Right ventricle myocardium inferior (tissue), 1 donor: Measurements from ENCODE around the gene RPS5. TPM values are rescaled to one million over a fixed set of nuclear protein-coding genes. Genes with fewer than 3 reads are reported as not detected.
"Not testable (repeated sequence)": the region's sequence is repeated elsewhere in the genome, so short reads cannot be mapped to it uniquely, and the experiment has no call there.

ENCODE experiments used
- ATAC-seq: fragments of 200-7000 bp; cut with Tn5 transposase; one replicate; pipeline ENCODE4 v1.9.1; 2020; ENCODE audit warnings: mild to moderate bottlenecking, moderate library complexity
- DNase-seq: peaks from one replicate; pipeline ENCODE4 v3.0.0; 2021; ENCODE audit errors: missing footprints
- intact Hi-C: fragments of 100-400 bp; cut with DNase I; formaldehyde crosslinking; loops from one replicate; pipeline ENCODE4 v1.11.0; 2022
- long read RNA-seq: library from polyadenylated mRNA; unstranded; transcript quantifications from one replicate; pipeline ENCODE4 v2.0.0, GENCODE V29; 2021
- total RNA-seq: library from RNA; stranded (reverse); fragmentation: NEBNext Ultra II Directional; extraction: Animal tissue kit (Norgen Biotek cat#: 25700); gene quantifications from one replicate; pipeline ENCODE4 v1.2.1, GENCODE V29; 2021
- donor health status: DM: no; HTN: yes; CAD: no; lungs with severe emphysema.

RPS5 gene
- 551 TPM for total RNA-seq
- long read RNA-seq, transcript RPS5-201 (6 exons, 740 nt): major isoform, 198 of 215 reads
- long read RNA-seq, transcript RPS5-202 (5 exons, 1,520 nt): minor isoform, 5 of 215 reads
- long read RNA-seq, partial matches to known transcripts: 8 of 215 reads
- long read RNA-seq, other reads (novel, unspliced or antisense): 1 of 215 reads

DNA sequence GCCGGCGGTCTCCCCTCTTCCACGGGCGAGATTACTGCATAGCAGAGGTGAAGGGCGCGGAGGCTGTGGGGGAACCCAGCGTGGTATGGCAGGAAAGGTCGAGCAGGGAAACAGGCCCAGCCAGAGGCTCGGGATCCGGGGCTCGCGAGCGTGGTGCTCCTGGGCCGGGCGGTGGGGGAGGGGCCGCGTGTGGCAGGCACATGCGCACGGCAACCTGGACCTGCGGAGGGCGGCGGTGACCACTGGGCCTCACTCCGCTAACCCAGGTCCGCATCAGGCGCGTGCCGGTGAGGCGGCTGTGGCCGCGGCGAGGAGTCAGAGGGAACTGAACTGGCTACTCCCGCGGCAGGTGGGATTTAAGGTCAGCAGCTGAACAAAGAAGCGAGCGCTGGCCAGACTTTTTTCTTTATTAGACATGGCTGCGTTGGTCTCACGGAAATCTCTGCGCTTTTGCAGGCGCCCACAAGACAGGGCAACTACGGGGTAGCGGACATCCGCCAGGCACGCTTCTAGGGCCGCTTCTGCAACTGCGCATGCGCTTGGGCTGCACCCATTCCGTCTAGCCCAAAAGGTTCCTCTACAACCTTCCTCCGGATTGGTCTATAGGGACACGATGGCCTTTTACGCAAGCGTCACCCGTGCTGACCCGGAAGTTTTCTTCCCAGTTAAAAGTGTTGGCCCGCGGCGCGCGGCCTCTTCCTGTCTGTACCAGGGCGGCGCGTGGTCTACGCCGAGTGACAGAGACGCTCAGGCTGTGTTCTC, at the start of gene RPS5:
Gene RPS5, plus strand, starts transcription at position 694 of the 762 bp plus-strand sequence. CDS start 869 bp downstream, outside the sequence.
- intact Hi-C loops: no loop called here
- DNase-seq: peak; percentile 99
- ATAC-seq: peak; percentile 97

DNA sequence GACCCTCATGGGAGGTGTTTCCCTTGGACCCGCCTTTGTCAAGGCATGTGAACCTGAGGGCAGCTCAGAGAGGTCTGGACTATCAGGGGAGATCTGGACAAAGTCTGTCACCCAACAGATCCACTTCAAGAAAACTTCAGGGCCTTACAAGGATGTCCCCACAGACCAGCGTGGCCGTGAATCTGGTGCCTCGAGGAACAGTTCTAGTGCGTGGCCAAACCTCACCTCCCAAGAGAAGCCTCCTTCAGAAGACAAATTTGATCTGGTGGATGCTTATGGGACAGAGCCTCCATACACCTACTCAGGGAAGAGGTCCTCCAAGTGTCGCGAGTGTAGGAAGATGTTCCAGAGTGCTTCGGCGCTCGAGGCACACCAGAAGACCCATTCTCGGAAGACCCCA, 48.7 kb upstream of the RPS5 start:
- ATAC-seq (no peak), DNase-seq (no peak)
- intact Hi-C loops: no loop called here

DNA sequence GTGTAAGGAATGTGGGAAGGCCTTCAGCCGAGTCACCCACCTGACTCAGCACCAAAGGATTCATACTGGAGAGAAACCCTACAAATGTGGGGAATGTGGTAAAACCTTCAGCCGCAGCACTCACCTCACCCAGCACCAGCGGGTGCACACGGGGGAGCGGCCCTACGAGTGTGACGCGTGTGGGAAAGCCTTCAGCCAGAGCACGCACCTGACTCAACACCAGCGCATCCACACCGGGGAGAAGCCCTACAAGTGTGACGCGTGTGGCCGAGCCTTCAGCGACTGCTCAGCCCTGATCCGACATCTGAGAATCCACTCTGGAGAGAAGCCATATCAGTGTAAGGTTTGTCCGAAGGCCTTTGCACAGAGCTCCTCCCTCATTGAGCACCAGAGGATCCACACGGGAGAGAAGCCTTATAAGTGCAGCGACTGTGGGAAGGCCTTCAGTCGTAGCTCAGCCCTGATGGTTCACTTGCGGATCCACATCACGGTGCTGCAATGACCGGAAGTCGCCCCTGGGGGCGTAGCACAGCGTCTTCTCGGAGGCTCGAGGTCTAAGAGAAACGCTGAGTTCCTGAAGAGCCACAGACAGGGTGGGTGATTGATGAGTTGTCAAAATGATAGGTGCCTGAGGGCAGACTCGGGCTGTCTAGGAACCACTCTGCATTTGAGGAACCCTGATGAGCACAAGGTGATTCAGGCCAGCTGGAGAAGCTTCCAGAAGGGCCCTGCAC, 48.1 kb upstream of the RPS5 start:
- ATAC-seq (no peak), DNase-seq (no peak)
- intact Hi-C loops: no loop called here

DNA sequence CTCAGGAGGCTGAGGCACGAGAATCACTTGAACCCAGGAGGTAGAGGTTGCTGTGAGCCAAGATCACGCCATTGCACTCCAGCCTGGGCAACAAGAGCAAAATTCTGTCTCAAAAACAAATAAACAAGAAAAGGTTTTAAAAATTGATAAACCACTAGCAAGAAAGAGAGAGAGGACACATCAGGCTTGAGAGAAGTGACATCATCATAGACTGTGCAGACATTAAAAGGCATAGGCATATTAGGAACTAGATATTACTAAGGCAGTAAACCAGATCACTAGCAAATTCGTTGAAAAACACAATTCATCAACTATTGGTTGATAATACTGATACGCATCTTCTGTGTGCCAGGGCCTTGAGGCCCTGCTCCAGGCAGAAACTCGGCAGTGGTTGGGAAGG, 41.5 kb upstream of the RPS5 start:
- intact Hi-C loops: no loop called here
- ATAC-seq: no peak
- no peak for DNase-seq

DNA sequence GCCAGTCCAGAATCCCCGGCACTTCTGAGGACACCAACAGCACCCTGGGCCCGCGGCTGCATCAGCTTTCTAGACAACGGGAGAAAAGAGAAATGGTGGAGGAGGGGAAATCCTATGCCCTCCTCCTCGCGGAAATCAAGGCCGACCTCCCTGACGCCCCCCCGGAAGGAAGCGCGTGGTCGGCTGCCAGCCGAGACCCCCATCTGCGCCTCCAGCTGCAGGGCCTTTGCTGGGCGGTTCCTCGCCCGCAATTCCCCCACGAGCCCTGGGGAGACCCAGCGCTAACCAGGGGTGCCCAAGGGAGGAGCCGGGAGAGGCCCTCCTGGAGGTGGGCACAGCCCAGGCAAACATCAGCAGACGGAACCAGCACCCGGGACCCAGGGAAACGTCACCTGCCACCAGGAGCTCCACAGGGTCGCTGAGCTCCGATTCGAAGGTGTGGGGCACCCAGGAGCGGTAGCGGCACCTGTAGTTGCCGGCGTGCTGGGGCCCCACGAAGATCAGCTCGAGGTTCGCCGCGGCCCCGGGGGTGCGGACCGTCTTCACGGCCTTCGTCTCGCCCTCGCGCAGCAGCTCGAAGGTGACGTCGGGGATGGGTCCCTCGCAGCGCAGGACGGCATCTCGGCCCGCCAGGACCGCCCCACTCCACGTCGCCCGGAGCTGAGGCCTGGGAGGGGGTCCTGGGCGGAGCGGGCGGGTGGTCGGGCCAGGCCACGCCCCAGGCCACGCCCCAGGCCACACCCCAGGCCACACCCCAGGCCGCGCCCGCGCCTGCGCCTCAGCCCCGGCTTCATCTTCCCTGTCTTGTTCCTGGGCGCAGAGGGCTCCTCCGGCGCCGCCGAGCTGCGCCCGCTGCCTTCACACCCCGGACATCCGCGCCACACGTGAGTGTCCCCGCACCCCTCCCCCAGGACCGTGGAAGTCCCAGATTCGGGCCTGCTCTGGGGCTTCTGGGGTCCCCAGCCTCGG, 39.8 kb upstream of the RPS5 start:
- peak; percentile 96 for ATAC-seq
- DNase-seq: peak; percentile 87
- intact Hi-C loops: no loop called here

DNA sequence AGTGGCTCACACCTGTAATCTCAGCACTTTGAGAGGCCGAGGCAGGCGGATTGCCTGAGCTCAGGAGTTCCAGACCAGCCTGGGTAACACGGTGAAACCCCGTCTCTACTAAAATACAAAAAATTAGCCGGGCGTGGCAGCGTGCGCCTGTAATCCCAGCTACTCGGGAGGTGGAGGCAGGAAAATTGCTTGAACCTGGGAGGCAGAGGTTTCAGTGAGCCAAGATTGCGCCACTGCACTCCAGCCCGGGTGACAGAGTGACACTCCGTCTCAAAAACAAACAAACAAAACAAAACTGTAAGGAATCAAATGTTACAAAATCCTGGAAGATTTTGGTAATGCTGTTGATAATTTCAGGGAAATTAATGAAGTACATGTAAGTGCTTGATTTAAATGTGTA, 39.0 kb upstream of the RPS5 start:
- DNase-seq, intact Hi-C loops, ATAC-seq: not testable (repeated sequence)

DNA sequence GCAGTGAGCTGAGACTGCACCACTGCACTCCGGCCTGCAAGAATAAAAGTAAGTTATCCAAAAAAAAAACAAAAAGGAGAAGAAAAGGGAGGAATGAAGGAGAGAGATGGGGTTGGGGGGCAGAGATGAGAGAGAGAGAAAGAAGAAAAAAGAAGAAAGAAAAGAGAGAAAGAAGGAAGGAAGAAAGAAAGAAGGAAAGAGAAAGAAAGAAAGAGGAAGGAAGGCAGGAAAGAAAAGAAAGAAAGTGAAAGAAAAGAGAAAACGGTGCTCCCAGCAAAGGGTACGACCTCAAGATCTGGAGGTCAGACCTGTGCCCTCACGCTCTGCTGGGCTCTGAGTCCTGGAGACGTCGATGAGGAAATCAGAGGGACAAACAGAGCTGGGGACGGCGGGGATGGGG, 37.5 kb upstream of the RPS5 start:
- no peak for ATAC-seq
- DNase-seq: no peak
- intact Hi-C loops: no loop called here

DNA sequence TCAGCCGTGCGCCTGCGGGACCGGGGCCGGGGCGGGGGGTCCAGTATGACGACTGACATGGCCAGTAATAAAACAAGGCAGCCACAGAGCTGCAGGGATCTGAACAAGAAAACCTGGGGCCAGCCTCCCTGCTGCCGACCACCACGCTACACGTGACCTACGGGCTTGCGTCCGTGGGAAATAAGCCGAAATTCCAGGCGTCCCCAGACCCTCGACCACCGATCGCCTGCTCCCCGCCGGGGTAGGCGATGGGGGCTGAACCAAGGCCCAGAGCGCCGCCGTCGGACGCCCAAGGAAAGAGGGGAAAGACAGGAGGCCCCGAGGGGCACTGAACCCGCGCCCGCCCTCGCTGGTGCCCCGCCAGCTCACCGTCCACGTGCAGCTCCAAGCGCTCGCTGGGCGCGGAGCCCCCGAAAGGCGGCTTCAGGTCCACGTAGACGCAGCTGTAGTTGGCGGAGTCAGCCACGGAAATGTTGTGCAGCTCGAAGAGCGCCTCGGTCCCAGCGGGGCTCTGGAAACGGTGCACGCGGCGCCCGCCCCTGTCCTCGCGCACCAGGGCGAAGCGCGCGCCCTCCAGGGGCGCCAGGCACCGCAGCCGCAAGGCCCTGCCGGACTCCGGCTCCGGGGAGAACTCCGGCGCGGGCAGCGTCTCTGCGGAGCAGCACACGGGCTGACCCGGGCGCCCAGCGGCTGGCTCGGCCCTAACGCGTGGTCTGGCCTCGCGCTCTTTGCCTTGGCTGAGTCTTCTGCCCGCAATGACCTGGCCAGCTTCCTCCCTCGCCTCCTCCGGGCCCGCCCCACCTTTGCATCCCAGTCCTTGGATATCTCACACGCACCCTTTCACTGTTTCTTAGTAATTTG, 36.8 kb upstream of the RPS5 start:
- no peak for ATAC-seq
- DNase-seq: peak; percentile 37
- intact Hi-C loops: no loop called here

DNA sequence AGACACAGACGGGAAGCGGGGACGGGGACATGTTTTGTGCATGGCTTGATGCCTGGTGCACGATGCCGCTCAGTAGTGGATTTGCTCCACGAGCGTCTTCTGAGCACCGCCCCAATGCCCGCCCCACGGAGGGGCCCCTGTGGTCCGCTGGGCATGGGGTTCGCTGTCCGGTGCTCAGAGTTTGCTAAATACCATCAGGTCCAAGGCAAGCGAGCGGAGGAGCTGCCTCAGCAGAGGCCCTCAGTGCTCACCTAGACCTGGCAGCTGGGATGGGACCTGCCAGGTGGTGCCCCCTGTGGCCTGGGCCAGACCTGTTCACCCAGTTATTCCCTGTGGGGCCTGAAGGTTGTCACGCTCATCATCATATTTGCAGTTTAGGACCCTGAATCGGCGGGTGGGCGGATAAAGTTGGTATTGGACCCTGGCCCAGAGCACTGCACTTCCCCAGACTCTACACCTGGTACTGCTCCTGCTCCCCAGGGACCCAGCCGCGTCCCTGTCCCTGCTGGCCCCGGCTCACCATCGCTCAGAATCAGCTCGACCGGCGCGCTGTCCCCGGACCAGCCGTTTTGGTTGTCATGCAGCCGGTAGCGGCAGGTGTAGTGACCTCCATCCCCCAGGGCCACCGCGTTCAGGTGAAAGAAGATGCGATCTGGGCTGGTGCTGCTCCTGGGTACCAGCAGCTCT, 36.1 kb upstream of the RPS5 start:
- DNase-seq (peak; percentile 65), ATAC-seq (no peak)
- intact Hi-C loops: no loop called here

DNA sequence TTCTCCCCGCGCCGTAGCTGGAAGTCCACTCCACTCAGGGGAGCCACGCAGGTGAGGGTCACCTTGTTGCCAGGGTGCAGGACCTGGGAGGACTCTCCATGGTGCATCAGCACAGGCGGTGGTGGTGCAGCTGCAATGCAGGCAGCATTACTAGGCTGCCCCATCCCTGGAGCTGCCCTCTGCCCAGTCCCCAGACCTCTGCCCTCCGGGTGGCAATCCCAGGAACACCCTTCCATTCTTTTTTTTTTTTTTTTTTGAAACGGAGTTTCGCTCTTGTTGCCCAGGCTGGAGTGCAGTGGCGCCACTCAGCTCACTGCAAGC, 35.6 kb upstream of the RPS5 start:
- DNase-seq: peak; percentile 30

DNA sequence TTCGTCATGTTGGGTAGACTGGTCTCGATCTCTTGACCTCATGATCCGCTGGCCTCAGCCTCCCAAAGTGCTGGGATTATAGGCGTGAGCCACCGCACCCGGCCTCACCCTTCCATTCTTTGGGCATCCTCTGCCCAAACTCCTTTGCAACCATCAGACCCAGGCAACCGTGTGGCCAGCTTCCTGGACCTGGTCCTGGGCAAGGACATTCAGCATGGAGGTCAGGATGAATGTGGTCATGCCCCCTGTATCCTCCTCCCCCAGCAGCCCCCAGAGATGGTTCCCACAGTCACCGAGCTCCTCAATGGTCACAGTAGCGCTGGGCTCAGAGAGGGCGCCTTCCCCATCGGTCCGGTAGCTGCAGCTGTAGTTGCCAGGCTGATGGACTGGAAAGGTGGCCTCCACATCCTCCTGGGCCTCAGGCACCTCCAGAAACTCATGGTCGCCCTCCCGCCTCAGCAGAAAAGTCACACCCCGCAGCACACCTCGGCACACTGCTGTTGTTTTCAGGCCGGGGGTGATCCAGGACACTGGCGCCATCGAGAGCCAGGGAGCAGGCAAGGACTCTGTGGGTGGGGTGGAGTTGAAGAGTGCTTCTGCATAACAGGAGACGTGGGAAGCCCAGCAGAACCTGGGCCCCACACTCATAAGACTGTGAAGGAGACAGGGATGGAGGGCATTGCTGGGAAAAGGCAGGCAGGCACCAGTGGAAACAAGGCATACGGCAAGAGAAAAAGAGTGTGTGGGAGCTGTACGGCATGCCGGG, 34.9 kb upstream of the RPS5 start:
- intact Hi-C loops: no loop called here
- peak; percentile 37 for DNase-seq
- no peak for ATAC-seq

More for the DNA sequence above, 35.6 kb upstream of the RPS5 start:
- intact Hi-C loops: no loop called here
- no peak for ATAC-seq

DNA sequence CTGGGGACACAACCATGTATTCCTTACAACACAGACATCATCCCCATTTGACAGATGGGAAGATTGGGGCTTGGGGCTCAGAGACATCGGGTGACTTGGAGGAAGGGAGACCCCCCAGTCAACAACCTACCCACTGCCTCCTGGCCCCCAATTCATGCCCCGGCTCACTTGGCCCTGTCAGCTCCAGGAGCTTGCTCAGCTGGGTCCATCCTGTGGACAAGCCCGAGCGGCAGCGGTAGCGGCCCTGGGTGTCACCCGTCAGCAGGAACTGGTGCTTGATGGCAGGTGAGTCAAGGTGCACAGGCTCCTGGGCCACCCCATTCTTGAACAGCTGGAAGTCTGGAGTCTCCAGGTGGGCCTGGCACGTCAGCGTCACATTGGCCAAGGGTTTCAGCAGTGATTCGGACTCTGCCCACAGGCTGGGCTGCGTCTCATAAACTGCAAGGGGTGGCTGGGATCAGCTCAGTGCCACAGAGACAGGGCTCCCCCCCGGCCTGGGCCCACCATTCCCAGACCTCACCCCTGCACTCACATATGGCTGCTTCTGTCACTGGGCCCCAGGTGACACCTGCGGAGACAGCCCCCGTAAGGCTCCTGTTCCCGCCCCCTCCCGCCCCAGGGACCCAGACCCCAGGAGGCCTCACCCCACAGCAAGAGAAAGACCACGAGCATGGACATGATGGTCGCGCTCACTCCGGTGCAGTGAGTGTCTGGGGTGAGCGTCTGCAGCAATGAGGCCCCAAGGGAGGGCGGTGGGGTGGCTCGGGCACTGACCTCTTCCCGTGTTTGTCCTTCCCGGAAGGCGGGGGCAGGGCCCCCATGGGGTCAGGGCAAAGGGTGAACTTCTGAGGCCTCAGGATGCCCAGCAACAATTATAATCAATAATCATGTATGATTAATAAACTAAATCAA, 34.1 kb upstream of the RPS5 start, which contains the start of gene A1BG:
Gene A1BG, minus strand, starts transcription at position 733 of the 912 bp plus-strand sequence. Its CDS starts 55 bp downstream, at position 678.
- no peak for ATAC-seq
- intact Hi-C loops: no loop called here
- DNase-seq: peak; percentile 31

DNA sequence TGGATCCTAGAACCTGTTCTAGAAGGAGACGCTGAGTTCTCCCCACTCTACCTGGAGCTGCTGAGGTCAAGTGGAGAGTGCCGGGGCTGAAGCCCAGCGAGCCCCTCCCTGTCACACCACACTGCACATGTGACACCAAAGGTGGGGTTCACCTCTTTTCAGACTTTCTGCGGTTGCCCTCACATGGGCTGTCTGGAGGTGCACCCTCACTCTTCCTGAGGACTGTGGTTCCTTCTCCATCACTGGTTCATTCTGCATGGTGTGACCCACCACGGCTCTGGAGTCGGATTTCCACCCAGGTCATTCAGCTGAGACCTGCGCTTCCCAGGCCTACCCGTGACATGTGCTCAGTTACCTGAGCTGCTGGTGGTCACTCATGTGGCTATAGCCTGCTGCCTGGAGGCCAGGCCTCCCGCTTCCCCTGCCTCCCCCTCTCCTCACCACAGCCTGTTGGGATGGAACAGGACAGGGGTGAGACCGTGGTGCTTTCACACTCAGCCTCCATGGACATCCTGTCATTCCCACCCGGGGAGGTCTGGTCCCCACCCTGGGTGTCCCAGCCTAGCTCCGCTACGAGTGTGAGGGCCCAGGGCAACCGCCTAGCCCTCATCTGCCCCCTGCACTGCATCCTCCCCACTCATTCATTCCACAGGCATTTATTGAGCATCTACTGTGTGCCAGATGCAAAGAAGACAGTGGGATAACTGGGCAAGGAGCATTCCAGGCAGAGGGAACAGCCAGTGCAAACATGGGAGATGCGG, 33.2 kb upstream of the RPS5 start:
- intact Hi-C loops: no loop called here
- ATAC-seq: no peak
- DNase-seq: peak; percentile 57

DNA sequence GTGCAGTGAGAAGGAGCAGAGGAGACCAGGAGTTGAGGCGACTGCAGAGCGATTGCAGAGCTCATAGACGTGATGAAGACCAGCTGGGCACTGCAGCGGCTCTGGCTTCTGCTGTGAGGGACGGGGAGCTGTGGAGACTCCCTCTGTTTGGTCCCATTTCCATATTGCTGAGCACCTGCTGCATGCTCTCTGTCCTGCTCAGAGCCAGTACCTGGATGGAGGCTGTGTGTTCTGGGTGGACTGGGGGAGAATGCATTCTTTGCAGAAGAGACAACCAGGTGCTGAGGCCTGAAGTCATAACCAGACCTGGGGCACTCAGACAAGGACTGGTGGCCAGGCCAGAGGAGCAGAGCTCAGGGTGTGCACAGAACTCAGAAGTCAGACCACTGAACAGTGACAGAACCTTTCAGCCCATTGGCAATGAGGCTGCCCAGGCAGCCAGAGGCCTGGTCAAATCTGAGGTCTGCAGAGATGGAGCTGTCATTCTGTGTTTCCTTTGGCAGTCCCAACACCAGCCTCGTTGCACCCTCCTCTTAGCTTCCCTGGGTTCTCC, 32.5 kb upstream of the RPS5 start:
- DNase-seq: no peak
- ATAC-seq: no peak
- intact Hi-C loops: no loop called here
